ENCODE data around the gene DMPK.

DNA sequence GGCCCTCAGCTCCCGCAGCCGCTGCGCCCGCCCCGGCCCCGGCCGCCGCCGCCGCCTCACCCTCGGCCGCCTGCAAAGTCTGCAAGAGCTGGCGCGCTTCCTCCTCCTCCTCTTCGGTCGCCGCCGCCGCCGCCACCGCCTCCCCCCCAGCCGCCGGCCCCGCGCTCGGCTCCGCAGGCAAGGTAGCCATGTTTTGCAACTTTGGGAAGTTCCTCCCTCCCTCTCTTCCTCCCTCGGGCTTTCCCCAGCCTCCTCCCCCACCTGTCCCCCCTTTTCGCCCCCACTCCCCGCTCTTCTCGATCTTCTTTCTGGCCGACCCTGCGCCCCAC lies 13.7 kb downstream of the DMPK start:
- TF ChIP-seq CTCF (IDR thresholded peaks at IDR 0.05) (no peak), POLR2AphosphoS5 (IDR thresholded peaks at IDR 0.05; ENCODE audit: low read depth, low read length) (no peak)
- TF ChIP-seq, protein P1, sequence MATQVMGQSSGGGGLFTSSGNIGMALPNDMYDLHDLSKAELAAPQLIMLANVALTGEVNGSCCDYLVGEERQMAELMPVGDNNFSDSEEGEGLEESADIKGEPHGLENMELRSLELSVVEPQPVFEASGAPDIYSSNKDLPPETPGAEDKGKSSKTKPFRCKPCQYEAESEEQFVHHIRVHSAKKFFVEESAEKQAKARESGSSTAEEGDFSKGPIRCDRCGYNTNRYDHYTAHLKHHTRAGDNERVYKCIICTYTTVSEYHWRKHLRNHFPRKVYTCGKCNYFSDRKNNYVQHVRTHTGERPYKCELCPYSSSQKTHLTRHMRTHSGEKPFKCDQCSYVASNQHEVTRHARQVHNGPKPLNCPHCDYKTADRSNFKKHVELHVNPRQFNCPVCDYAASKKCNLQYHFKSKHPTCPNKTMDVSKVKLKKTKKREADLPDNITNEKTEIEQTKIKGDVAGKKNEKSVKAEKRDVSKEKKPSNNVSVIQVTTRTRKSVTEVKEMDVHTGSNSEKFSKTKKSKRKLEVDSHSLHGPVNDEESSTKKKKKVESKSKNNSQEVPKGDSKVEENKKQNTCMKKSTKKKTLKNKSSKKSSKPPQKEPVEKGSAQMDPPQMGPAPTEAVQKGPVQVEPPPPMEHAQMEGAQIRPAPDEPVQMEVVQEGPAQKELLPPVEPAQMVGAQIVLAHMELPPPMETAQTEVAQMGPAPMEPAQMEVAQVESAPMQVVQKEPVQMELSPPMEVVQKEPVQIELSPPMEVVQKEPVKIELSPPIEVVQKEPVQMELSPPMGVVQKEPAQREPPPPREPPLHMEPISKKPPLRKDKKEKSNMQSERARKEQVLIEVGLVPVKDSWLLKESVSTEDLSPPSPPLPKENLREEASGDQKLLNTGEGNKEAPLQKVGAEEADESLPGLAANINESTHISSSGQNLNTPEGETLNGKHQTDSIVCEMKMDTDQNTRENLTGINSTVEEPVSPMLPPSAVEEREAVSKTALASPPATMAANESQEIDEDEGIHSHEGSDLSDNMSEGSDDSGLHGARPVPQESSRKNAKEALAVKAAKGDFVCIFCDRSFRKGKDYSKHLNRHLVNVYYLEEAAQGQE (IDR thresholded peaks at IDR 0.05; ENCODE audit: insufficient read depth in 1 of 2, low read depth in 2 of 2, low read length in 1 of 2): no peak
